HG03521 (cell line): ENCODE results near the gene KCNE3.
"Not testable (repeated sequence)": the region's sequence is repeated elsewhere in the genome, so short reads cannot be mapped to it uniquely, and the experiment has no call there.

Experiments used
- ATAC-seq: cut with Tn5 transposase; IDR thresholded peaks from one replicate; pipeline ENCODE4 v1.9.1; 2021; ENCODE audit warnings: mild to moderate bottlenecking, moderate library complexity; ENCODE audit not compliant: unreplicated experiment

KCNE3 gene

GRCh38 chr11:74443071-74443864 lies 24.1 kb downstream of the KCNE3 start:
- ATAC-seq: no peak

GRCh38 chr11:74442636-74443035 lies 24.7 kb downstream of the KCNE3 start:
- no peak for ATAC-seq

- no peak for ATAC-seq
These were observed 28.7 kb downstream of the KCNE3 start for GRCh38 chr11:74438681-74439080.

DNA sequence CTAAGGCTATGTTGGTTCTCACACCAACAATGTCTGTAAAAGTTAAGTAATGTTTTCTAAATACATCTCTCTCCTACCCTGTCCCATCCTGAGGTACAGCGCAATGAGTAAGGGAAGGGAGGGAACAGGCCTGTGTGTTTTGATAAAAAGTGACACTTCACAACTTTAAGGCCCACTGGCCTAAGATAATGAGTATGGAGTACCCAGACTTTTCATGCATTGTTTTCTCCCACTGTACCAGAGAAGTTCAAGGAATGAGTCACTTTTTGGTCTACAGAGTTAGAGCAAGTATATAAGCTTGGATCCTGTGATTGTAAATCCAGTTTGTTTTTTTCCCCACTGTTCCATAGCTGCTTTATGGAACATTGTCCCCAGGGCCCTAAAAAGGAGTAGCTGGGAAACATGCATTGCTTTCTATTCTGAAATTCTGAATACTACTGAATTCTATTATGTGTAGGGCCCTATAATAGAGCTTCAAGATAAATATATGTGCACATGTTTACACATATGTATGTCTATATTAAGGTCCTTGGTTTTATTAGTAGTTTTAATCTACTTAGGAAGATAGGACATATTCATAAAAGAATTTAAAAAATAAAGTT lies 29.8 kb downstream of the KCNE3 start:
- no peak for ATAC-seq

DNA sequence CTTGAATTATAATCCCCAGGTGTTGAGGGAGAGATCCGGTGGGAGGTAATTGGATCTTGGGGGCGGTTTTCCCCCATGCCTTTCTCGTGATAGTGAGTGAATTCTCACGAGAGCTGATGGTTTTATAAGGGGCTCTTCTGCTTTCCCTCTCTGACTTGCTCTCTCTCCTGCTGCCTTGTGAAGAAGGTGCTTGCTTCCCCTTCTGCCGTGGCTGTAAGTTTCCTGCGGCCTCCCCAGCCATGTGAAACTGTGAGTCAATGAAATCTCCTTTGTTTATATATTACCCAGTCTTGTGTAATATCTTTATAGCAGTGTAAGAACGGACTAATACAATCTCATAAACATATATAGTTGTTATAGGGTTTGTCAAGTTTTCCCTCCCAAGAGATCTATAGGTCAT lies 32.8 kb downstream of the KCNE3 start:
- ATAC-seq: no peak

- ATAC-seq: no peak
These were observed 38.1 kb downstream of the KCNE3 start for GRCh38 chr11:74429205-74429604.

GRCh38 chr11:74427384-74427886 lies 39.9 kb downstream of the KCNE3 start:
- ATAC-seq: no peak

DNA sequence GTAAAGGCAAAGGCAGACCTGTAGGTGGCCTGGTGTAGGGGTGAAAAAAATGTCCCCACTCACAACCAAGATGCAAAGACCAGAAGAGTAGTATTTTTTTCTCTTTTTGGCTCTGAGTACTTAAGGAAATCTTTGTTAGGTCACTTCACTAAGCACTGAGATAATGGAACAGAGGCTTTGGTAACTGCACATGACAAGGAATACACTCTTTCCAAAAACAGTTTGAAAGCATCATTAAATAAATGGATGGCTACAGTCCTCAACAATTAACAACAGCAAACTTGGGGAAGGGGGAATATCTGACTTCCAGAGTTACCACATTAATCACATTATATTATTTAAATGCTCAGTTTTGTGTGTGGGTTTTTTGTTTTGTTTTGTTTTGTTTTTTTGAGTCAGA lies 42.2 kb downstream of the KCNE3 start:
- no peak for ATAC-seq

DNA sequence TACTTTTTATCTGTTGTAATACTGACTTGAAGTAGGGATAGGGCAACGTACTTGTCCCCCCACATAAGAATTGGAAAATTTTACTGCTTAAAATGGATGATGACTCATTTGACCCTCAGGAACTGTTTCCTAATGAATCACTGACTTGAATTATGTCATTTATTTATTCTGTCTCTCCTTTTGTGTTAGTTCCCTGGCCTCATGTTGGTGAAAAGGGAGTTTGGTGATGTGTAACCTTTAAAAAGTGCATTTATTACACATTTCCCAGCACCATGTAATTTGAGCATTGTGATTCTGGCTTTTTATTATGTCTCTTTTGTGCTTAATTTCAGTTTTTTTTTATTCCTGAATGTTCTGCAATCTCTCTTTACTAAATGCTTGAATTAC lies 48.8 kb downstream of the KCNE3 start:
- no peak for ATAC-seq

GRCh38 chr11:74417860-74418508 lies 49.4 kb downstream of the KCNE3 start:
- ATAC-seq: no peak

DNA sequence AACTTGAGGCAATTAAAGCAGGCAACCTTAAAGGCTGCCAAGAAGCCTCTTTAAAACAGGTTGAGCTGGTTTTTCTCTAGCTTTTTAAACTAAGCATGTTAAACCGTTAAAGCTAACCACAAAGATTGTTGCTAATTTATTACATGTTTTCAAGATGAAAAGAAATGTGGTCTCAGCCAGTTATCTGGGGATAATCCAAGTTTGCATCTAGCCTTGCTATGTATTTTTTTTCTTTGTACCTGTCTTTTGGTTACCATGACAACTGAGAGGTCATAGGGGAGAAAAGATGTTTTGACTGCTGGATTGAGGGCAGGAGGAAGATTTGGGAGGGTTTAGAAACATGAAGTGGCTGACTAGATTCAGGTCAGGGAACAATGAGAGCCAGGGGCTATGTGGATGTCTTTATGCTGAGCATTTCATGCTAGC lies 50.0 kb downstream of the KCNE3 start:
- no peak for ATAC-seq

DNA sequence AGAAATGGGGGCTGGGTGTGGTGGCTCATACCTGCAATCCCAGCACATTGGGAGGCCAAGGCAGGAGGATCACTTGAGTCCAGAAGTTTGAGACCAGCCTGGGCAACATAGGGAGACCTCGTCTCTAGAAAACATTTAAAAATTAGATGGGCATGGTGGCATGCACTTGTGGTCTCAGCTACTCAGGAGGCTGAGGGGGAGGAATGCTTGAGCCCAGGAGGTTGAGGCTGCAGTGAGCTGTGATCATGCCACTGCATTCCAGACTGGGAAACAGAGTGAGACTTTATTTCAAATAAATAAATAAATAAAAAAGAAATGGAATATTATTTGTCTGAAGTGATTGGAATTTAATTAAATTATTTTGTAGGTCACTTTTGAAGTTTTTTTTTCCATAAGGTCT lies 50.4 kb downstream of the KCNE3 start:
- ATAC-seq: not testable (repeated sequence)

DNA sequence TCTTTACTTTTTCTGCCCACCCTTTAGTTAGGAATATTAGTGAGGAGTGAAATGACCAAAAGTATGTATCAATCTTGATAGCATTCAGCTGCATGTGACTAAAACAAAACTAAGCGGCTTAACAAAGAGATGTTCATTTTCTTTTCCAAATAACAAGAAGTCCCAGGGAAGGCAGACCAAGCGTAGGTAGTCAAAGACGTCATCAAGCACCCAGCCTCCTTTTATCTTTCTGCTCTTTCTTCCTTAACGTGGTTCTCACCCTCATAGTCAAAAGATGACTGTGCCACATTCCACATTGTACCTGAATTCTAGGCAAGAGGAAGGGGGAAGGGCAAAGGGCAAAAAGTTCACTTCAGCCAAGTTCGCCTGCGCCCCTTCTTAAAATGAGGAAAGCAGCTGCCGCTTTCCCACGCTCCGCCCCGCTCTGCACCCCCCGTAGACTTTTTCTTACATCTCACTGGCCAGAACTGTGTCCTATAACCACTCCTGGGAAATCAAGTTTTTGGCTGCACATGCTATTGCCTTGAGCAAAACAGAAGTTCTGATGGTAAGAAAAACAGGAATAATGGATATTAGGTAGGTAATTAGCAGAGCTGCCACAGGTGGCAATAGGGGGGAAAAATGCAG lies 54.5 kb downstream of the KCNE3 start:
- no peak for ATAC-seq

GRCh38 chr11:74412321-74412720 lies 55.0 kb downstream of the KCNE3 start:
- ATAC-seq: no peak

DNA sequence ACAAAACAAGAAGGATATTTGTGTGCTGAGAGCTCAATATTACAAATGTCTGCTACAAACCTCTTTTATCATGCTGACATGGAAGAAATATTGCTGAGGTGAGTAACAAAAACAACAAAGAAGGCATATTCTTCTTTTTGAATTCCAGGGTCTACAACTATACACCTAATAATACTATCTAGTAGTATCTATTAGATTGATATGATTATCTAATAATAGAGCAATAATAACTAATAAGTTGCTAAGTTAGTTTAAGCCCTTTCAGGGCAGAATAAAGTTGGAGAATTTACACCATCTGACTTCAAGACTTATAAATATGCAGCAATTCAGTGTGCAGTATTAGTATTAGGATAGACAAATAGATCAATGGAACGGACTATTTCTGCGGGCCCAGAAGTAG lies 57.7 kb downstream of the KCNE3 start:
- ATAC-seq: no peak
